HG03103 (cell line): Measurements from ENCODE around the gene SLC25A21.

ENCODE experiments used
- ATAC-seq: cut with Tn5 transposase; IDR thresholded peaks from one replicate; pipeline ENCODE4 v1.9.1; 2021; ENCODE audit warnings: low read depth; ENCODE audit not compliant: unreplicated experiment

Gene SLC25A21

GRCh38 chr14:36682338-36682737, 490.1 kb downstream of the SLC25A21 start:
- no peak for ATAC-seq

- no peak for ATAC-seq
These were observed 496.2 kb downstream of the SLC25A21 start for GRCh38 chr14:36676236-36676635.

GRCh38 chr14:36675581-36675980, 496.8 kb downstream of the SLC25A21 start:
- ATAC-seq = no peak

GRCh38 chr14:36674659-36675058, 497.7 kb downstream of the SLC25A21 start:
- no peak for ATAC-seq

- no peak for ATAC-seq
These were observed 500.3 kb downstream of the SLC25A21 start for GRCh38 chr14:36672095-36672494.

GRCh38 chr14:36671149-36671548, 501.3 kb downstream of the SLC25A21 start:
- ATAC-seq = no peak

- no peak for ATAC-seq
These were observed 504.7 kb downstream of the SLC25A21 start for GRCh38 chr14:36667679-36668078.

- ATAC-seq = no peak
These were observed 505.8 kb downstream of the SLC25A21 start for GRCh38 chr14:36666416-36667206.

GRCh38 chr14:36665887-36666415, 506.5 kb downstream of the SLC25A21 start:
- no peak for ATAC-seq

- no peak for ATAC-seq
These were observed 507.8 kb downstream of the SLC25A21 start for GRCh38 chr14:36664322-36665193.

GRCh38 chr14:36663404-36664321, 508.7 kb downstream of the SLC25A21 start:
- no peak for ATAC-seq

- ATAC-seq = no peak
These were observed 509.6 kb downstream of the SLC25A21 start for GRCh38 chr14:36662543-36663403.

GRCh38 chr14:36662258-36662542, 510.2 kb downstream of the SLC25A21 start:
- no peak for ATAC-seq

- ATAC-seq = peak; percentile 84
These were observed 510.7 kb downstream of the SLC25A21 start, which contains the start of gene PAX9 for GRCh38 chr14:36661506-36662257. PAX9 (plus strand) TSS chr14:36661860; CDS start chr14:36662090, 230 bp downstream.

GRCh38 chr14:36660736-36661505, 511.5 kb downstream of the SLC25A21 start:
- ATAC-seq = no peak

- ATAC-seq = no peak
These were observed 512.3 kb downstream of the SLC25A21 start for GRCh38 chr14:36659822-36660735.
